BJ (cell line): ENCODE measurements around the gene SAXO1. TPM values are rescaled to one million over a fixed set of nuclear protein-coding genes. Genes with fewer than 3 reads are reported as not detected.
"Not testable (repeated sequence)": the region's sequence is repeated elsewhere in the genome, so short reads cannot be mapped to it uniquely, and the experiment has no call there.

Experiments used
- CTCF ChIA-PET: fragments of 350-600 bp; formaldehyde crosslinking; extraction: SDS; loops from one replicate; lab custom pipeline; 2021; ENCODE audit warnings: antibody characterized with exemption, inconsistent platforms; lab: Yijun Ruan, JAX
- POLR2A ChIA-PET: fragments of 300-600 bp; sonication (Branson Sonifier 250); formaldehyde crosslinking; extraction: SDS; loops from one replicate; lab custom pipeline; 2021; ENCODE audit warnings: antibody characterized with exemption; lab: Charles Lee
- DNase-seq: peaks from one replicate; pipeline ENCODE4 v3.0.0-alpha.2; 2011; ENCODE audit warnings: low read depth
- H3K27me3 ChIP-seq: 2 replicates; pipeline ENCODE4 v1.6.0; 2011; ENCODE audit warnings: low read length; ENCODE audit not compliant: control insufficient read depth, insufficient read depth
- H3K36me3 ChIP-seq: 2 replicates; pipeline ENCODE4 v1.5.1; 2011; ENCODE audit warnings: low read length; ENCODE audit not compliant: control insufficient read depth, insufficient read depth
- H3K4me3 ChIP-seq: 2 replicates; pipeline ENCODE4 v1.5.1; 2011; ENCODE audit warnings: low read depth, mild to moderate bottlenecking, control low read depth, low read length
- polyA plus RNA-seq: library from polyadenylated mRNA; depleted of rRNA; stranded (reverse); fragments of >200 nt; gene quantifications from 2 replicates; pipeline ENCODE4 v1.2.3, GENCODE V29; 2011
- TF ChIP-seq, protein P1 (sequence below): IDR thresholded peaks from 2 replicates; pipeline ENCODE4 v1.5.1; 2011; ENCODE audit warnings: low read depth, mild to moderate bottlenecking, control low read depth, inconsistent platforms, low read length, moderate library complexity; ENCODE audit not compliant: insufficient read depth

SAXO1 gene
- polyA plus RNA-seq, 1 experiment = not detected

DNA sequence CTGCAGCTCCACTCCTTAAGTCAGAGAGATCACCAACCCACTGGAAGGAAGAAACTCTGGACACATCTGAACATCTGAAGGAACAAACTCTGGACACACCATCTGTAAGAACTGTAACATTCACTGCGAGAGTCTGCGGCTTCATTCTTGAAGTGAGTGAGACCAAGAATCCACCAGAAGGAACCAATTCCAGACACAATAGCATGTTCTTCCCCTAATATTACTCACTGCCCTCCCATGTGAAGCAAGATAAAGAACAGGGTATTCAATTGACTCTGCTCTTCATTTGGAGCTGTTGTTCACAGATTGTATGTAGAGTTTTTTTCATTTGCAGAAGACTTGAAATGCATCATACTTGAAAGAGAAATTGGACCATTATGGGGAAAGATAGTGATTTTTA is 10.8 kb downstream of the SAXO1 start:
- TF ChIP-seq, protein P1, sequence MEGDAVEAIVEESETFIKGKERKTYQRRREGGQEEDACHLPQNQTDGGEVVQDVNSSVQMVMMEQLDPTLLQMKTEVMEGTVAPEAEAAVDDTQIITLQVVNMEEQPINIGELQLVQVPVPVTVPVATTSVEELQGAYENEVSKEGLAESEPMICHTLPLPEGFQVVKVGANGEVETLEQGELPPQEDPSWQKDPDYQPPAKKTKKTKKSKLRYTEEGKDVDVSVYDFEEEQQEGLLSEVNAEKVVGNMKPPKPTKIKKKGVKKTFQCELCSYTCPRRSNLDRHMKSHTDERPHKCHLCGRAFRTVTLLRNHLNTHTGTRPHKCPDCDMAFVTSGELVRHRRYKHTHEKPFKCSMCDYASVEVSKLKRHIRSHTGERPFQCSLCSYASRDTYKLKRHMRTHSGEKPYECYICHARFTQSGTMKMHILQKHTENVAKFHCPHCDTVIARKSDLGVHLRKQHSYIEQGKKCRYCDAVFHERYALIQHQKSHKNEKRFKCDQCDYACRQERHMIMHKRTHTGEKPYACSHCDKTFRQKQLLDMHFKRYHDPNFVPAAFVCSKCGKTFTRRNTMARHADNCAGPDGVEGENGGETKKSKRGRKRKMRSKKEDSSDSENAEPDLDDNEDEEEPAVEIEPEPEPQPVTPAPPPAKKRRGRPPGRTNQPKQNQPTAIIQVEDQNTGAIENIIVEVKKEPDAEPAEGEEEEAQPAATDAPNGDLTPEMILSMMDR = no peak
- DNase-seq = no peak
- Histone ChIP-seq H3K36me3 (no peaks in the 10 kb centered on the region), H3K27me3 (no peaks in the 10 kb centered on the region), H3K4me3 (no peak overlapping the region)
- ChIA-PET POLR2A (no interaction called here), CTCF (interaction anchor here (2.3 kb wide), 1 partner anchor 767 kb away, joined by 13 read pairs; no protein-coding TSS in a partner anchor)

DNA sequence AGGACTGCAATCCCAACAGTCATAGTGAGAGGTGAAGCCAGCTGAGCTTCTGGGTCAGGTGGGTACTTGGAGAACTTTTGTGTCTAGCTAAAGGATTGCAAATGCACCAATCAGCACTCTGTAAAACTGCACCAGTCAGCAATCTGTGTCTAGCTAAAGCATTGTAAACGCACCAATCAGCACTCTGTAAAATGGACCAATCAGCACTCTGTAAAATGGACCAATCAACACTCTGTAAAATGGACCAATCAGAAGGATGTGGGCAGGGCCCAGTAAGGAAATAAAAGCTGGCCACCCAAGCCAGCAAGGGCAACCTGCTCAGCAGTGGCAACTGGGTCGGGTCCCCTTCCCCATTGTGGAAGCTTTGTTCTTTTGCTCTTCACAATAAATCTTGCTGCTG is 11.4 kb downstream of the SAXO1 start:
- DNase-seq, H3K27me3 ChIP-seq, H3K4me3 ChIP-seq, POLR2A ChIA-PET, H3K36me3 ChIP-seq: not testable (repeated sequence)
- CTCF ChIA-PET = interaction anchor here (2.3 kb wide), 1 partner anchor 767 kb away, joined by 13 read pairs; no protein-coding TSS in a partner anchor

GRCh38 chr9:19020886-19021455 is 12.0 kb downstream of the SAXO1 start:
- no peaks in the 10 kb centered on the region for H3K36me3 ChIP-seq
- ChIA-PET POLR2A (no interaction called here), CTCF (interaction anchor here (0.8 to 2.3 kb wide), 5 partner anchors 11 to 806 kb away, joined by 3 to 13 read pairs (median 4); no protein-coding TSS in a partner anchor)
- DNase-seq = no peak
- TF ChIP-seq, protein P1 = no peak
- no peak overlapping the region for H3K4me3 ChIP-seq
- H3K27me3 ChIP-seq = no peaks in the 10 kb centered on the region

GRCh38 chr9:19018201-19018600 is 14.8 kb downstream of the SAXO1 start:
- Histone ChIP-seq H3K4me3 (no peak overlapping the region), H3K27me3 (no peaks in the 10 kb centered on the region), H3K36me3 (no peaks in the 10 kb centered on the region)
- POLR2A ChIA-PET = interaction anchor here (0.6 kb wide), 1 partner anchor 1207 kb away, joined by 4 read pairs; no protein-coding TSS in a partner anchor
- TF ChIP-seq, protein P1 = no peak
- CTCF ChIA-PET = interaction anchor here (2.0 kb wide), 1 partner anchor 11 kb away, joined by 7 read pairs; no protein-coding TSS in a partner anchor
- DNase-seq = no peak

DNA sequence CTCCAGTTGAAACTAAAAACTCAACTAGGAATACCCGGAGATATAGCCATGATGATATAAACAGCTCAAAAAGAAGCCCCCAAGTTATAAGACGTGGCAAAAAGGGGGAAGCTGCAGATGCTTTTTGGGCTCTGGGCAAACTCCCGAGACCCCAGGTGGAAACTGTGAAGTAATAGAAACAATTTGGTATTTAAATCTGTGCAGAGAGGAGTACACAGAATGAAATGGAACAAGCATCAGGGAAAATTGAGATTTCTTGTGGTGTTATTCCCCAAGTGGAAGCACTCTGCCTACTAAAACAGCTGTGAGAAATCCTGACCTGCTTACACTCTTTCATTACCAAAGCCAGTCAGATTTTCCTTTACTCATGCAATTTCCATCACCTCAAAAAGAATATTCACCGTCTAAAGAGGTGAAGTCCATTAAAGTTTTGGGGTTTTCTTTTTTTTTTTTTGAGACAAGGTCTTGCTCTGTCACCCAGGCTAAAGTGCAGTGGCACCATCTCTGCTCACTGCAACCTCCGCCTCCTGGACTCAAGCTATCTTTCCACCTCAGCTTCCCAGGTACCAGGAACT is 23.5 kb downstream of the SAXO1 start:
- CTCF ChIA-PET = interaction anchor here (0.9 to 1.9 kb wide), 4 partner anchors 11 to 771 kb away, joined by 3 to 5 read pairs (median 4); no protein-coding TSS in a partner anchor
- no peaks in the 10 kb centered on the region for H3K36me3 ChIP-seq
- H3K4me3 ChIP-seq = no peak overlapping the region
- POLR2A ChIA-PET = no interaction called here
- DNase-seq = no peak
- H3K27me3 ChIP-seq = no peaks in the 10 kb centered on the region
- TF ChIP-seq, protein P1 = no peak
